H1 (cell line): ENCODE measurements around the gene POU3F2. TPM values are rescaled to one million over a fixed set of nuclear protein-coding genes. Genes with fewer than 3 reads are reported as not detected.

ENCODE experiments used
- CTCF ChIA-PET: fragments of 300-600 bp; sonication (Branson Sonifier 250); formaldehyde crosslinking; loops from one replicate; lab custom pipeline; 2021; ENCODE audit not compliant: partially characterized antibody; lab: Charles Lee
- POLR2A ChIA-PET: fragments of 300-600 bp; sonication (Branson Sonifier 250); formaldehyde crosslinking; loops from one replicate; lab custom pipeline; 2021; ENCODE audit warnings: inconsistent platforms; ENCODE audit not compliant: partially characterized antibody; lab: Charles Lee
- DNase-seq, 2 experiments: peaks; one replicate each; pipeline versions ENCODE4 v3.0.0 to v3.0.0-alpha.2; 2010 to 2022; ENCODE audit warnings: low spot score in 2 of 2, low read depth in 1 of 2, mixed read lengths in 1 of 2
- FAIRE-seq: peaks from 2 replicates; lab custom pipeline; 2011; peaks lifted over from hg19 to GRCh38; lab: Jason Lieb, UNC
- H2AFZ ChIP-seq: 2 replicates; pipeline ENCODE4 v1.8.1; 2012; ENCODE audit warnings: low read length, inconsistent platforms
- H2AK5ac ChIP-seq: 2 replicates; pipeline ENCODE4 v1.6.1; 2013; ENCODE audit warnings: low read depth, low read length
- H2BK120ac ChIP-seq: replicated peaks from 2 replicates; pipeline ENCODE3; 2013; ENCODE audit warnings: low read depth, low read length, inconsistent platforms
- H2BK12ac ChIP-seq: 2 replicates; pipeline ENCODE4 v1.6.1; 2013; ENCODE audit warnings: low read depth, low read length
- H2BK15ac ChIP-seq: 2 replicates; pipeline ENCODE4 v1.6.1; 2013; ENCODE audit warnings: low read length
- H2BK20ac ChIP-seq: 2 replicates; pipeline ENCODE4 v1.6.1; 2013; ENCODE audit warnings: low read length
- H2BK5ac ChIP-seq: 2 replicates; pipeline ENCODE4 v1.6.1; 2013; ENCODE audit warnings: low read depth, low read length
- H3K14ac ChIP-seq: 2 replicates; pipeline ENCODE4 v1.6.1; 2013; ENCODE audit warnings: inconsistent platforms; ENCODE audit not compliant: insufficient read length
- H3K18ac ChIP-seq: 2 replicates; pipeline ENCODE4 v1.6.1; 2013; ENCODE audit warnings: low read length; ENCODE audit errors: extremely low read depth
- H3K23ac ChIP-seq: 2 replicates; pipeline ENCODE4 v1.6.1; 2013; ENCODE audit warnings: inconsistent platforms; ENCODE audit not compliant: insufficient read length
- H3K23me2 ChIP-seq: 2 replicates; pipeline ENCODE4 v1.6.1; 2013; ENCODE audit warnings: low read depth, low read length
- H3K27ac ChIP-seq: 2 replicates; pipeline ENCODE4 v1.6.1; 2011; ENCODE audit warnings: low read depth, low read length, inconsistent platforms
- H3K27me3 ChIP-seq, 4 experiments: replicated peaks in 1 of 4; 1 replicate in 1 of 4; 2 replicates in 3 of 4; pipeline versions ENCODE4 v1.6.1 to v1.8.1; 2011 to 2013; ENCODE audit warnings: low read length in 3 of 4, mild to moderate bottlenecking in 3 of 4, inconsistent platforms in 2 of 4, mixed read lengths in 2 of 4, moderate library complexity in 1 of 4; ENCODE audit not compliant: control insufficient read depth in 3 of 4, insufficient read depth in 3 of 4; ENCODE audit errors: extremely low read depth in 1 of 4
- H3K36me3 ChIP-seq, 4 experiments: 2 replicates each; pipeline versions ENCODE4 v1.6.1 to v1.8.1; 2011 to 2013; ENCODE audit warnings: mild to moderate bottlenecking in 4 of 4, low read length in 3 of 4, moderate library complexity in 2 of 4, control low read depth in 1 of 4, inconsistent platforms in 1 of 4; ENCODE audit not compliant: insufficient read depth in 4 of 4, control insufficient read depth in 2 of 4
- H3K4ac ChIP-seq: replicated peaks from 2 replicates; pipeline ENCODE3; 2013; ENCODE audit warnings: low read length, low read depth, mixed read lengths, inconsistent platforms; ENCODE audit not compliant: insufficient read length
- H3K4me1 ChIP-seq, 4 experiments: replicated peaks in 1 of 4; 1 replicate in 1 of 4; 2 replicates in 3 of 4; pipeline versions ENCODE4 v1.6.1 to v1.8.1; 2011 to 2013; ENCODE audit warnings: low read length in 3 of 4, inconsistent platforms in 2 of 4, mixed read lengths in 1 of 4; ENCODE audit not compliant: insufficient read depth in 4 of 4, control insufficient read depth in 3 of 4
- H3K4me2 ChIP-seq, 2 experiments: 2 replicates each; pipeline versions ENCODE4 v1.6.1 to v1.8.1; 2011 to 2013; ENCODE audit warnings: low read depth in 2 of 2, low read length in 2 of 2, control low read depth in 1 of 2, inconsistent platforms in 1 of 2, mild to moderate bottlenecking in 1 of 2; ENCODE audit not compliant: insufficient read depth in 1 of 2
- H3K4me3 ChIP-seq, 4 experiments: fragments of 200-600, 300-600 bp in 1 of 4; sonication (generic), shearing (Covaris generic), sonication (Bioruptor Twin) in 1 of 4; 2 replicates each; pipeline versions ENCODE4 v1.5.1 to v1.8.1; 2011 to 2016; ENCODE audit warnings: low read length in 4 of 4, low read depth in 3 of 4, control low read depth in 2 of 4, inconsistent platforms in 2 of 4, mild to moderate bottlenecking in 2 of 4, mixed read lengths in 1 of 4, moderate library complexity in 1 of 4; ENCODE audit not compliant: insufficient read depth in 2 of 4; ENCODE audit errors: extremely low read depth in 1 of 4
- H3K56ac ChIP-seq: replicated peaks from 2 replicates; pipeline ENCODE3; 2013; ENCODE audit warnings: low read depth, mild to moderate bottlenecking, mixed read lengths, low read length, inconsistent platforms; ENCODE audit not compliant: insufficient read length
- H3K79me1 ChIP-seq: 2 replicates; pipeline ENCODE4 v1.6.1; 2013; ENCODE audit warnings: low read depth, low read length, control low read depth
- H3K79me2 ChIP-seq, 2 experiments: 2 replicates each; pipeline versions ENCODE4 v1.6.1 to v1.8.1; 2012 to 2013; ENCODE audit warnings: low read length in 2 of 2, mild to moderate bottlenecking in 2 of 2, inconsistent platforms in 1 of 2; ENCODE audit not compliant: insufficient read depth in 2 of 2, control insufficient read depth in 1 of 2
- H3K9ac ChIP-seq, 4 experiments: replicated peaks in 1 of 4; 1 replicate in 1 of 4; 2 replicates in 3 of 4; pipeline versions ENCODE4 v1.6.1 to v1.8.1; 2011 to 2013; ENCODE audit warnings: low read depth in 3 of 4, low read length in 3 of 4, control low read depth in 2 of 4, mild to moderate bottlenecking in 2 of 4, moderate library complexity in 2 of 4, inconsistent platforms in 1 of 4; ENCODE audit errors: extremely low read depth in 1 of 4
- H3K9me3 ChIP-seq, 2 experiments: 2 replicates each; pipeline versions ENCODE4 v1.6.1 to v1.8.1; 2012 to 2013; ENCODE audit warnings: mild to moderate bottlenecking in 2 of 2, moderate library complexity in 2 of 2, control low read depth in 1 of 2, inconsistent platforms in 1 of 2, low read depth in 1 of 2, low read length in 1 of 2, mixed read lengths in 1 of 2; ENCODE audit not compliant: insufficient read depth in 2 of 2
- H4K20me1 ChIP-seq, 2 experiments: replicated peaks in 1 of 2; 2 replicates each; pipeline versions ENCODE3 to v1.8.1; 2011 to 2013; ENCODE audit warnings: inconsistent platforms in 2 of 2, low read length in 2 of 2, mild to moderate bottlenecking in 1 of 2; ENCODE audit not compliant: insufficient read depth in 2 of 2, control insufficient read depth in 1 of 2
- H4K5ac ChIP-seq: 2 replicates; pipeline ENCODE4 v1.6.1; 2013; ENCODE audit warnings: low read length, low read depth, mixed read lengths, inconsistent platforms; ENCODE audit not compliant: insufficient read length
- H4K8ac ChIP-seq: 2 replicates; pipeline ENCODE4 v1.8.0; 2013; ENCODE audit warnings: mild to moderate bottlenecking, moderate library complexity, low read length, inconsistent platforms; ENCODE audit not compliant: insufficient read depth; ENCODE audit errors: extremely low read depth
- H4K91ac ChIP-seq: replicated peaks from 2 replicates; pipeline ENCODE3; 2013; ENCODE audit warnings: low read length, mixed read lengths, inconsistent platforms; ENCODE audit not compliant: insufficient read length
- CHD1 ChIP-seq: IDR thresholded peaks from 2 replicates; pipeline ENCODE4 v1.6.1; 2012; ENCODE audit warnings: low read depth, low read length, improper control_type of control experiment
- KDM4A ChIP-seq: IDR thresholded peaks from one replicate; pipeline ENCODE4 v1.7.1; 2012; ENCODE audit warnings: low read depth, mild to moderate bottlenecking, moderate library complexity, low read length, inconsistent platforms; ENCODE audit not compliant: severe bottlenecking
- RNF2 ChIP-seq: fragments of 200-900, 300-1000 bp; sonication (generic); IDR thresholded peaks from 2 replicates; pipeline ENCODE4 v1.7.1; 2016; ENCODE audit warnings: borderline replicate concordance, low read depth, mild to moderate bottlenecking, antibody characterized with exemption, low read length; ENCODE audit not compliant: poor library complexity, severe bottlenecking; ENCODE audit errors: missing control alignments
- SIRT6 ChIP-seq: IDR thresholded peaks from one replicate; pipeline ENCODE4 v1.7.1; 2012; ENCODE audit warnings: low read length, inconsistent platforms
- SP1 ChIP-seq: IDR thresholded peaks from 2 replicates; pipeline ENCODE4 v1.6.1; 2011; ENCODE audit warnings: low read depth, low read length
- SUZ12 ChIP-seq: fragments of 200-600 bp; sonication (generic); IDR thresholded peaks from 2 replicates; pipeline ENCODE4 v1.6.1; 2012; ENCODE audit warnings: mild to moderate bottlenecking, inconsistent platforms, low read length, moderate library complexity, mixed read lengths
- TBP ChIP-seq: IDR thresholded peaks from 2 replicates; pipeline ENCODE4 v1.6.1; 2011; ENCODE audit warnings: low read depth, low read length, improper control_type of control experiment
- WGBS, 2 experiments: shearing (Covaris generic) in 1 of 2; methylation state at CpG; one replicate each; pipeline versions ENCODE4 v1.1.6 to v1.1.7; 2013 to 2015; ENCODE audit warnings: low lambda C conversion rate in 2 of 2, mixed read lengths in 2 of 2, inconsistent platforms in 1 of 2, low coverage in 1 of 2, missing lambda C conversion rate in 1 of 2; ENCODE audit not compliant: insufficient replicate concordance in 2 of 2, insufficient coverage in 1 of 2, insufficient read length in 1 of 2; ENCODE audit errors: extremely low coverage in 1 of 2, missing lambda C conversion rate in 1 of 2; 5-methylcytosine and 5-hydroxymethylcytosine counted together
- polyA plus RNA-seq, 7 experiments: library from polyadenylated mRNA; depleted of rRNA in 3 of 7; stranded (reverse) in 5 of 7; unstranded in 2 of 7; fragments of >200 nt in 5 of 7; fragments of 200-250 nt in 2 of 7; gene quantifications; 1 replicate in 5 of 7; 2 replicates in 1 of 7; 4 replicates in 1 of 7; pipeline versions ENCODE4 v1.2.1 to v1.2.3, GENCODE V29; 2011 to 2013; ENCODE audit warnings: missing spikeins in 2 of 7, mixed read lengths in 2 of 7
- total RNA-seq: library from RNA; stranded (reverse); fragmentation: NEBNext Ultra II Directional; extraction: Animal tissue kit (Norgen Biotek cat#: 25700); gene quantifications from 2 replicates; pipeline ENCODE4 v1.2.1, GENCODE V29; 2021
- TF ChIP-seq, protein P1 (sequence below), 3 experiments: IDR thresholded peaks; 1 replicate in 2 of 3; 2 replicates in 1 of 3; pipeline versions ENCODE4 v1.5.1 to v1.6.1; 2011; ENCODE audit warnings: low read length in 3 of 3, mild to moderate bottlenecking in 3 of 3, inconsistent platforms in 2 of 3, low read depth in 1 of 3, moderate library complexity in 1 of 3; ENCODE audit not compliant: insufficient read depth in 1 of 3; ENCODE audit errors: control extremely low read depth in 1 of 3

Gene POU3F2
- total and polyA plus RNA-seq, 2 of the 8 experiments (the other 6 are each of a cell fraction or from before 2014, with no cell fraction given): 0.09 to 0.35 TPM

DNA sequence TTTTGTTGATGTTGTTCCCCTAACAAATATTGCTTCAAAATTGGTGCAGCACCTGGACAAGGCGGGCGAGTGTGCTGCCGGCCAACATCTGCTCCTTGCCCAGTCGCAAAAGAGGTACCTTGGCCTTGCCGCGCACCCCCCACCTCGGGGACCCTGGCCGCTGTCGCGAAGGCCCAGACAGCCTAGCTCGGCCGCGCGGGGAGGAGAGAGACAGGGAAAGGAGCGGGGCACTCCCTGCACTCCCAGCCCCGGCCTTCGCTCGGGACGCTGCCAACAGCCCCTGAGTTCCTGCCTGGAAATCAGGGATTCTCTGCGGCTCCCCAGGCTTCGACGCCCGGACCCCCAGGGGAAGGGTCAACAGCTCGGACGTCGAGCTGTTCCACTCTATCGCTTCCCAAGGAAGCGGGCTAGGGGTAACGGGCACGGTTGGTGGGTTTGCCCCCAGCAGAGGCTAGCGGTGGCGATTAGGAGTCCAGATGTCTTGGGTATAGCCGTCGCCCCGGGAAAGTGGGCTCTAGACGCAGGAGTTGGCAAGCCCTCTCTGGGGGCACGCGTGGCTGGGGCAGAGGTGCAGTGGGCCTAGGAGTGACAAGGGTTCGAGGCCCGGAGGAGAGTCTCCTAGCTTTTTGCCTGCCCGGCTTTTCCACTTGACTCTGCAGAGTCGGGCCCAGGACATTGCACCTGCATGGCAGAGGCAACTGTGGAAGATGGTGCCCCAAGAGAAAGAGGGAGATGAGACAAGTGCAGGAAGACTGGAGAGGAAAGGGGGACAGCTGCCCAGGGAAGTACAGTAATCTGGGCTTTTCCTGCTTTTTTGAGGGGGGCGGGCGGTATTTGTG is 8.2 kb downstream of the POU3F2 start:
- H3K23me2 ChIP-seq: no peaks in the 10 kb centered on the region; the same call in 1 of the 2 replicates
- H4K5ac ChIP-seq: no peak overlapping the region
- no peaks in the 10 kb centered on the region for H3K9me3 ChIP-seq
- no peaks in the 10 kb centered on the region; a peak in 1 of 8 replicates for H3K36me3 ChIP-seq
- FAIRE-seq: no peak
- H3K14ac ChIP-seq: no peak overlapping the region
- no peak overlapping the region for H2AK5ac ChIP-seq
- H2BK15ac ChIP-seq: no peak overlapping the region
- peak in 1 of 2 experiments; percentile 79 for DNase-seq
- H2BK12ac ChIP-seq: no peak overlapping the region
- no peak overlapping the region for H3K56ac ChIP-seq
- peaks cover 55 to 88% (median 74%) of the 10 kb centered on the region in 4 experiments for H3K27me3 ChIP-seq
- peaks cover 2 to 7% of the 10 kb centered on the region in 2 experiments for H4K20me1 ChIP-seq
- H3K4ac ChIP-seq: no peak overlapping the region
- no peak overlapping the region for H2BK120ac ChIP-seq
- H2BK20ac ChIP-seq: no peak overlapping the region
- peak overlapping the region; percentile 38 to 80 for H3K4me2 ChIP-seq
- peak overlapping the region; percentile 51; the same call in 1 of the 2 replicates for H3K18ac ChIP-seq
- no peak overlapping the region for H2AFZ ChIP-seq
- POLR2A ChIA-PET: interaction anchor here (0.6 to 2.1 kb wide), 4 partner anchors 9 to 769 kb away, joined by 3 to 12 read pairs (median 8); partner anchors contain the start of gene POU3F2
- no peak overlapping the region; the same call in 1 of the 2 replicates for H4K8ac ChIP-seq
- peaks cover 2 to 7% (median 5%) of the 10 kb centered on the region in 4 experiments for H3K4me1 ChIP-seq
- CTCF ChIA-PET: interaction anchor here (0.6 to 8.5 kb wide), 6 partner anchors 9 to 1775 kb away, joined by 3 to 79 read pairs (median 3); partner anchors contain the start of gene POU3F2
- H2BK5ac ChIP-seq: no peak overlapping the region
- H3K23ac ChIP-seq: no peak overlapping the region
- H3K9ac ChIP-seq: no peak overlapping the region
- no peaks in the 10 kb centered on the region for H3K79me1 ChIP-seq
- peak overlapping the region; percentile 18 to 63 (median 22); a peak in 5 of 8 replicates for H3K4me3 ChIP-seq
- 3% methylated on average over 42 of the region's 44 CpGs; no CpG with 5 or more reads in 1 of the 2 experiments for WGBS, 2 experiments
- H3K27ac ChIP-seq: no peak overlapping the region
- H3K79me2 ChIP-seq: no peaks in the 10 kb centered on the region
- no peak overlapping the region for H4K91ac ChIP-seq
- TF ChIP-seq SIRT6: no peak
- peak; percentile 39 for TF ChIP-seq KDM4A
- TF ChIP-seq, protein P1, sequence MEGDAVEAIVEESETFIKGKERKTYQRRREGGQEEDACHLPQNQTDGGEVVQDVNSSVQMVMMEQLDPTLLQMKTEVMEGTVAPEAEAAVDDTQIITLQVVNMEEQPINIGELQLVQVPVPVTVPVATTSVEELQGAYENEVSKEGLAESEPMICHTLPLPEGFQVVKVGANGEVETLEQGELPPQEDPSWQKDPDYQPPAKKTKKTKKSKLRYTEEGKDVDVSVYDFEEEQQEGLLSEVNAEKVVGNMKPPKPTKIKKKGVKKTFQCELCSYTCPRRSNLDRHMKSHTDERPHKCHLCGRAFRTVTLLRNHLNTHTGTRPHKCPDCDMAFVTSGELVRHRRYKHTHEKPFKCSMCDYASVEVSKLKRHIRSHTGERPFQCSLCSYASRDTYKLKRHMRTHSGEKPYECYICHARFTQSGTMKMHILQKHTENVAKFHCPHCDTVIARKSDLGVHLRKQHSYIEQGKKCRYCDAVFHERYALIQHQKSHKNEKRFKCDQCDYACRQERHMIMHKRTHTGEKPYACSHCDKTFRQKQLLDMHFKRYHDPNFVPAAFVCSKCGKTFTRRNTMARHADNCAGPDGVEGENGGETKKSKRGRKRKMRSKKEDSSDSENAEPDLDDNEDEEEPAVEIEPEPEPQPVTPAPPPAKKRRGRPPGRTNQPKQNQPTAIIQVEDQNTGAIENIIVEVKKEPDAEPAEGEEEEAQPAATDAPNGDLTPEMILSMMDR (IDR thresholded peaks at IDR 0.05; ENCODE audit: control extremely low read depth in 1 of 3, insufficient read depth in 1 of 3, low read depth in 1 of 3, low read length in 3 of 3): no peak
- no peak for TF ChIP-seq SP1
- peak; percentile 47; the same call in 1 of the 2 replicates for TF ChIP-seq TBP
- TF ChIP-seq CHD1: peak; percentile 44; the same call in 1 of the 2 replicates
- peak; percentile 77 for TF ChIP-seq RNF2
- peak; percentile 97 for TF ChIP-seq SUZ12
